Astrocyte of the spinal cord (primary cell): Measurements from ENCODE around the gene COL1A1.

ENCODE experiments used
- DNase-seq: peaks from one replicate; pipeline ENCODE4 v3.0.0; 2011; ENCODE audit warnings: low read depth, low spot score
- H3K4me3 ChIP-seq: 2 replicates; pipeline ENCODE4 v1.5.1; 2011; ENCODE audit warnings: low read depth, mild to moderate bottlenecking, low read length, moderate library complexity
- in situ Hi-C: cut with HindIII; loops from 2 replicates; pipeline ENCODE4 v1.10.0; 2017; ENCODE audit warnings: low sequenced_read_pairs
- TF ChIP-seq, protein P1 (sequence below): IDR thresholded peaks from 2 replicates; pipeline ENCODE4 v1.5.1; 2012; ENCODE audit warnings: low read depth, mild to moderate bottlenecking, low read length, inconsistent platforms

The COL1A1 gene

GRCh38 chr17:50221266-50221863, 19.9 kb upstream of the COL1A1 start:
- TF ChIP-seq, protein P1, sequence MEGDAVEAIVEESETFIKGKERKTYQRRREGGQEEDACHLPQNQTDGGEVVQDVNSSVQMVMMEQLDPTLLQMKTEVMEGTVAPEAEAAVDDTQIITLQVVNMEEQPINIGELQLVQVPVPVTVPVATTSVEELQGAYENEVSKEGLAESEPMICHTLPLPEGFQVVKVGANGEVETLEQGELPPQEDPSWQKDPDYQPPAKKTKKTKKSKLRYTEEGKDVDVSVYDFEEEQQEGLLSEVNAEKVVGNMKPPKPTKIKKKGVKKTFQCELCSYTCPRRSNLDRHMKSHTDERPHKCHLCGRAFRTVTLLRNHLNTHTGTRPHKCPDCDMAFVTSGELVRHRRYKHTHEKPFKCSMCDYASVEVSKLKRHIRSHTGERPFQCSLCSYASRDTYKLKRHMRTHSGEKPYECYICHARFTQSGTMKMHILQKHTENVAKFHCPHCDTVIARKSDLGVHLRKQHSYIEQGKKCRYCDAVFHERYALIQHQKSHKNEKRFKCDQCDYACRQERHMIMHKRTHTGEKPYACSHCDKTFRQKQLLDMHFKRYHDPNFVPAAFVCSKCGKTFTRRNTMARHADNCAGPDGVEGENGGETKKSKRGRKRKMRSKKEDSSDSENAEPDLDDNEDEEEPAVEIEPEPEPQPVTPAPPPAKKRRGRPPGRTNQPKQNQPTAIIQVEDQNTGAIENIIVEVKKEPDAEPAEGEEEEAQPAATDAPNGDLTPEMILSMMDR, result no peak
- peak; percentile 58 for DNase-seq
- no peak overlapping the region for H3K4me3 ChIP-seq
- in situ Hi-C loops, result no loop called here

- DNase-seq, result no peak
- H3K4me3 ChIP-seq, result no peak overlapping the region
- TF ChIP-seq, protein P1, result no peak
- in situ Hi-C loops, result no loop called here
Observed at GRCh38 chr17:50220811-50221210, 19.4 kb upstream of the COL1A1 start.

GRCh38 chr17:50219939-50220465, 18.6 kb upstream of the COL1A1 start:
- peak; percentile 83 for DNase-seq
- in situ Hi-C loops, result no loop called here
- H3K4me3 ChIP-seq, result peak overlapping the region; percentile 0
- TF ChIP-seq, protein P1, result no peak

DNA sequence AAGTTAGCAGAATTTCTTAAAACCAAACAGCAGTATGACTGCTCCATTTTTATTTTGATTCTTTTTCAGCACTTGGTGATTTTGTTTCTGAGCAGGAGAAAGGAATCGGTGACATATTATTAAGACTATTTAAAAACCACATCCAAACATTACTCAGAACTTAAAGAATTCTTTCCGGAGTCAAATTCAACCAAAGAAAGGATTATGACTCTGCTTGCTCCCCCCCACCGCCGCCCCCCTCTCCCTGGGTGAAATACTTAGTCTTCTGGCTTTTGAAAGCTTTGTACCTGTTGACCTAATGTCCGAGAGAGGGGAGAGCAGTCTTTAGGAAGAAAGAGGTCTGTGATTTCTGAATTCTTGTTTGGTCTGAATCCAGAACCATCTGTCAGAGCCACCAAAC, 17.9 kb upstream of the COL1A1 start:
- TF ChIP-seq, protein P1, result no peak
- in situ Hi-C loops, result no loop called here
- H3K4me3 ChIP-seq, result peak overlapping the region; percentile 8
- DNase-seq, result peak; percentile 98

- TF ChIP-seq, protein P1, result no peak
Observed at GRCh38 chr17:50218771-50219315, 17.4 kb upstream of the COL1A1 start.

GRCh38 chr17:50218071-50218759, 16.8 kb upstream of the COL1A1 start:
- TF ChIP-seq, protein P1, result no peak
- no peak overlapping the region for H3K4me3 ChIP-seq
- in situ Hi-C loops, result no loop called here
- DNase-seq, result peak; percentile 68

More at GRCh38 chr17:50218771-50219315, 17.4 kb upstream of the COL1A1 start:
- DNase-seq, result peak; percentile 99
- in situ Hi-C loops, result no loop called here
- no peak overlapping the region for H3K4me3 ChIP-seq
